ENCODE results near the gene PTPRC.

Gene PTPRC

GRCh38 chr1:198677871-198678270 is 39.0 kb downstream of the PTPRC start:
- no peak for DNase-seq

GRCh38 chr1:198678301-198678836 is 39.5 kb downstream of the PTPRC start:
- DNase-seq, result peak; percentile 84

- peak; percentile 63 for DNase-seq
Measured at GRCh38 chr1:198678901-198679329, 40.1 kb downstream of the PTPRC start.

- DNase-seq, result peak; percentile 75
Measured at GRCh38 chr1:198679535-198680173, 40.8 kb downstream of the PTPRC start.

- peak; percentile 54 for DNase-seq
Measured at GRCh38 chr1:198680174-198680875, 41.5 kb downstream of the PTPRC start.

GRCh38 chr1:198681252-198681651 is 42.4 kb downstream of the PTPRC start:
- peak; percentile 59 for DNase-seq

- DNase-seq, result peak; percentile 95
Measured at GRCh38 chr1:198681831-198682759, 43.3 kb downstream of the PTPRC start.

- DNase-seq, result no peak
Measured at GRCh38 chr1:198682850-198683249, 44.0 kb downstream of the PTPRC start.

- DNase-seq, result no peak
Measured at GRCh38 chr1:198683449-198683848, 44.6 kb downstream of the PTPRC start.

- DNase-seq, result peak; percentile 52
Measured at GRCh38 chr1:198686069-198686728, 47.4 kb downstream of the PTPRC start.

GRCh38 chr1:198687429-198687828 is 48.6 kb downstream of the PTPRC start:
- DNase-seq, result no peak

GRCh38 chr1:198691063-198691462 is 52.2 kb downstream of the PTPRC start:
- DNase-seq, result no peak

- DNase-seq, result no peak
Measured at GRCh38 chr1:198693321-198693720, 54.5 kb downstream of the PTPRC start.

- no peak for DNase-seq
Measured at GRCh38 chr1:198694542-198694941, 55.7 kb downstream of the PTPRC start.

- no peak for DNase-seq
Measured at GRCh38 chr1:198696211-198696610, 57.4 kb downstream of the PTPRC start.

- DNase-seq, result peak; percentile 77
Measured at GRCh38 chr1:198699167-198700015, 60.6 kb downstream of the PTPRC start.

- no peak for DNase-seq
Measured at GRCh38 chr1:198700016-198700392, 61.2 kb downstream of the PTPRC start.

GRCh38 chr1:198700396-198700795 is 61.6 kb downstream of the PTPRC start:
- DNase-seq, result no peak

GRCh38 chr1:198701250-198701649 is 62.4 kb downstream of the PTPRC start:
- DNase-seq, result no peak

- DNase-seq, result no peak
Measured at GRCh38 chr1:198701766-198702539, 63.1 kb downstream of the PTPRC start.

All from CD4-positive, alpha-beta T cell treated with Interleukin-12 subunit alpha and Interleukin-12 subunit beta, for 1 hour (primary cell).